Right lobe of liver (tissue), 4 donors: ENCODE results near the gene BTAF1.

Source experiments
- CTCF ChIP-seq, 4 donors: fragments of 200-600 bp in 3 of 4; fragments of 450-650 bp in 1 of 4; IDR thresholded peaks; one replicate each; pipeline versions ENCODE4 v1.5.1 to v1.8.0; 2016 to 2022; ENCODE audit warnings: antibody characterized with exemption in 4 of 4, mild to moderate bottlenecking in 2 of 4
- POLR2A ChIP-seq: fragments of 450-650 bp; IDR thresholded peaks from one replicate; pipeline ENCODE4 v1.6.1; 2017; ENCODE audit warnings: antibody characterized with exemption, mild to moderate bottlenecking
- donor health status: DM: no; HTN: no; CAD: no.
- donor health status: DM: no; HTN: no; CAD: no.
- donor health status: DM: no; HTN: yes; CAD: no.

- TF ChIP-seq CTCF (IDR thresholded peaks at IDR 0.05) (no peak), POLR2A (no peak)
Measured at GRCh38 chr10:91978585-91978984, 55.0 kb downstream of the BTAF1 start.
